GM08714 (cell line): ENCODE data around the gene BLM.

Experiments used
- H3K4me3 ChIP-seq: fragments of 200-500 bp; sonication (Bioruptor generic); 2 replicates; pipeline ENCODE4 v1.5.1; 2014; ENCODE audit warnings: mild to moderate bottlenecking, low read length, inconsistent platforms
- ZNF274 ChIP-seq: IDR thresholded peaks from 2 replicates; pipeline ENCODE4 v1.6.1; 2012; ENCODE audit warnings: mild to moderate bottlenecking, low read depth, low read length

The BLM gene

GRCh38 chr15:90765966-90766365 is 48.8 kb downstream of the BLM start:
- no peak overlapping the region for H3K4me3 ChIP-seq
- TF ChIP-seq ZNF274, result no peak

GRCh38 chr15:90769375-90769774 is 52.2 kb downstream of the BLM start:
- TF ChIP-seq ZNF274, result no peak
- H3K4me3 ChIP-seq, result no peak overlapping the region

GRCh38 chr15:90773485-90773884 is 56.3 kb downstream of the BLM start:
- TF ChIP-seq ZNF274, result no peak
- no peak overlapping the region for H3K4me3 ChIP-seq

- H3K4me3 ChIP-seq, result no peak overlapping the region
- TF ChIP-seq ZNF274, result no peak
Measured at GRCh38 chr15:90774731-90775514, 57.8 kb downstream of the BLM start.

- TF ChIP-seq ZNF274, result no peak
Measured at GRCh38 chr15:90780916-90781315, 63.8 kb downstream of the BLM start.

GRCh38 chr15:90782442-90782841 is 65.3 kb downstream of the BLM start:
- no peak overlapping the region for H3K4me3 ChIP-seq
- TF ChIP-seq ZNF274, result no peak

More at GRCh38 chr15:90780916-90781315, 63.8 kb downstream of the BLM start:
- H3K4me3 ChIP-seq, result no peak overlapping the region

- H3K4me3 ChIP-seq, result no peak overlapping the region
- TF ChIP-seq ZNF274, result no peak
Measured at GRCh38 chr15:90787881-90788280, 70.7 kb downstream of the BLM start.

- no peak overlapping the region for H3K4me3 ChIP-seq
- TF ChIP-seq ZNF274, result no peak
Measured at GRCh38 chr15:90789462-90789861, 72.3 kb downstream of the BLM start.

- no peak for TF ChIP-seq ZNF274
Measured at GRCh38 chr15:90790057-90790456, 72.9 kb downstream of the BLM start.

GRCh38 chr15:90790561-90790960 is 73.4 kb downstream of the BLM start:
- no peak overlapping the region for H3K4me3 ChIP-seq
- TF ChIP-seq ZNF274, result no peak

More at GRCh38 chr15:90790057-90790456, 72.9 kb downstream of the BLM start:
- no peak overlapping the region for H3K4me3 ChIP-seq

GRCh38 chr15:90794538-90794937 is 77.4 kb downstream of the BLM start:
- TF ChIP-seq ZNF274, result no peak

GRCh38 chr15:90799639-90800170 is 82.6 kb downstream of the BLM start:
- H3K4me3 ChIP-seq, result no peak overlapping the region
- TF ChIP-seq ZNF274, result no peak

More at GRCh38 chr15:90794538-90794937, 77.4 kb downstream of the BLM start:
- no peak overlapping the region for H3K4me3 ChIP-seq

GRCh38 chr15:90801803-90802202 is 84.7 kb downstream of the BLM start:
- H3K4me3 ChIP-seq, result no peak overlapping the region
- no peak for TF ChIP-seq ZNF274

GRCh38 chr15:90807074-90807785 is 90.1 kb downstream of the BLM start:
- no peak for TF ChIP-seq ZNF274
- H3K4me3 ChIP-seq, result no peak overlapping the region

GRCh38 chr15:90807786-90808086 is 90.6 kb downstream of the BLM start:
- H3K4me3 ChIP-seq, result no peak overlapping the region
- no peak for TF ChIP-seq ZNF274
